ENCODE data around the gene TEX2.

DNA sequence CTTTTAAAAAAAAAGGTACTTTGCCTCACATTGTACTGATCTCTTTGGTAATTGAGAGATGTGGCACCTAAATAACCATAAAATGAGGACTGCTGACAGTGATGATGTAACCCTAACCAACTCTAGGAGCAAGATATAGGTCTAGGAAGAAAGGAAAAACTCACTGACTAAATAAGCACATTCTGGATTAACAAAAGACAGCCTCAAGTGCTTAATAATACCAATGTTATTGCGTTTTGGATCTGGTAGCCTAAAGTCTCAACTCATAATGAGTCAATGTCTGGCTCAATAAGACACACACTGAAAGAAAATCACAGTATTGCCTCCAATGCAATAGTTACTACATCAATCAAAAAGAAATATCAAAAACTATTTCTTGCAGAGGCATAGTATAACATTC lies 136.1 kb downstream of the TEX2 start:
- TF ChIP-seq, protein P1, sequence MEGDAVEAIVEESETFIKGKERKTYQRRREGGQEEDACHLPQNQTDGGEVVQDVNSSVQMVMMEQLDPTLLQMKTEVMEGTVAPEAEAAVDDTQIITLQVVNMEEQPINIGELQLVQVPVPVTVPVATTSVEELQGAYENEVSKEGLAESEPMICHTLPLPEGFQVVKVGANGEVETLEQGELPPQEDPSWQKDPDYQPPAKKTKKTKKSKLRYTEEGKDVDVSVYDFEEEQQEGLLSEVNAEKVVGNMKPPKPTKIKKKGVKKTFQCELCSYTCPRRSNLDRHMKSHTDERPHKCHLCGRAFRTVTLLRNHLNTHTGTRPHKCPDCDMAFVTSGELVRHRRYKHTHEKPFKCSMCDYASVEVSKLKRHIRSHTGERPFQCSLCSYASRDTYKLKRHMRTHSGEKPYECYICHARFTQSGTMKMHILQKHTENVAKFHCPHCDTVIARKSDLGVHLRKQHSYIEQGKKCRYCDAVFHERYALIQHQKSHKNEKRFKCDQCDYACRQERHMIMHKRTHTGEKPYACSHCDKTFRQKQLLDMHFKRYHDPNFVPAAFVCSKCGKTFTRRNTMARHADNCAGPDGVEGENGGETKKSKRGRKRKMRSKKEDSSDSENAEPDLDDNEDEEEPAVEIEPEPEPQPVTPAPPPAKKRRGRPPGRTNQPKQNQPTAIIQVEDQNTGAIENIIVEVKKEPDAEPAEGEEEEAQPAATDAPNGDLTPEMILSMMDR (IDR thresholded peaks at IDR 0.05; ENCODE audit: insufficient read depth, low read length), result no peak
- no peak for TF ChIP-seq POLR2AphosphoS5 (IDR thresholded peaks at IDR 0.05; ENCODE audit: low read depth)

Data from HL-60 (cell line).